Mucosa of stomach (tissue), 1 donor: ENCODE measurements around the gene CFAP61.

Experiments
- H3K27me3 ChIP-seq: one replicate; pipeline ENCODE4 v1.7.0; 2013; ENCODE audit warnings: mild to moderate bottlenecking, low read length; ENCODE audit not compliant: control insufficient read depth, insufficient read depth
- H3K36me3 ChIP-seq: one replicate; pipeline ENCODE4 v1.7.0; 2013; ENCODE audit warnings: low read length; ENCODE audit not compliant: control insufficient read depth, insufficient read depth
- H3K4me1 ChIP-seq: one replicate; pipeline ENCODE4 v1.7.0; 2013; ENCODE audit warnings: mild to moderate bottlenecking, low read length; ENCODE audit not compliant: control insufficient read depth, insufficient read depth
- H3K4me3 ChIP-seq: one replicate; pipeline ENCODE4 v1.7.0; 2013; ENCODE audit warnings: low read length
- H3K9ac ChIP-seq: one replicate; pipeline ENCODE4 v1.7.0; 2013; ENCODE audit warnings: mild to moderate bottlenecking, low read length, moderate library complexity
- H3K9me3 ChIP-seq: one replicate; pipeline ENCODE4 v1.7.0; 2013; ENCODE audit warnings: mild to moderate bottlenecking, low read length, moderate library complexity; ENCODE audit not compliant: control insufficient read depth
- donor health status: Pancreatic carcinoma.

CFAP61 gene

GRCh38 chr20:20038586-20038985 is 13.7 kb upstream of the CFAP61 start:
- H3K9ac ChIP-seq, result no peak overlapping the region
- H3K4me3 ChIP-seq, result no peak overlapping the region
- no peaks in the 10 kb centered on the region for H3K4me1 ChIP-seq
- H3K27me3 ChIP-seq, result no peaks in the 10 kb centered on the region
- H3K36me3 ChIP-seq, result peaks cover 9% of the 10 kb centered on the region
- no peaks in the 10 kb centered on the region for H3K9me3 ChIP-seq

GRCh38 chr20:20039752-20040387 is 12.5 kb upstream of the CFAP61 start:
- no peaks in the 10 kb centered on the region for H3K9me3 ChIP-seq
- H3K9ac ChIP-seq, result no peak overlapping the region
- H3K4me3 ChIP-seq, result no peak overlapping the region
- no peaks in the 10 kb centered on the region for H3K27me3 ChIP-seq
- peaks cover 9% of the 10 kb centered on the region for H3K36me3 ChIP-seq
- H3K4me1 ChIP-seq, result no peaks in the 10 kb centered on the region

GRCh38 chr20:20051767-20052073 is 612 bp upstream of the CFAP61 start:
- H3K9me3 ChIP-seq, result no peaks in the 10 kb centered on the region
- H3K27me3 ChIP-seq, result no peaks in the 10 kb centered on the region
- H3K4me3 ChIP-seq, result peak overlapping the region; percentile 88

GRCh38 chr20:20060234-20060998 is 8.1 kb downstream of the CFAP61 start:
- Histone ChIP-seq H3K9ac (no peak overlapping the region), H3K4me1 (no peaks in the 10 kb centered on the region), H3K9me3 (no peaks in the 10 kb centered on the region), H3K36me3 (no peaks in the 10 kb centered on the region), H3K4me3 (no peak overlapping the region), H3K27me3 (no peaks in the 10 kb centered on the region)

More at GRCh38 chr20:20051767-20052073, 612 bp upstream of the CFAP61 start:
- H3K36me3 ChIP-seq, result no peaks in the 10 kb centered on the region
- no peaks in the 10 kb centered on the region for H3K4me1 ChIP-seq
- peak overlapping the region; percentile 88 for H3K9ac ChIP-seq

- H3K4me3 ChIP-seq, result no peak overlapping the region
- no peak overlapping the region for H3K9ac ChIP-seq
- no peaks in the 10 kb centered on the region for H3K9me3 ChIP-seq
These were observed 11.8 kb downstream of the CFAP61 start for GRCh38 chr20:20063941-20064702.

GRCh38 chr20:20065361-20065760 is 13.0 kb downstream of the CFAP61 start:
- Histone ChIP-seq H3K9me3 (no peaks in the 10 kb centered on the region), H3K36me3 (no peaks in the 10 kb centered on the region), H3K27me3 (no peaks in the 10 kb centered on the region), H3K4me1 (no peaks in the 10 kb centered on the region), H3K9ac (no peak overlapping the region), H3K4me3 (no peak overlapping the region)

More at GRCh38 chr20:20063941-20064702, 11.8 kb downstream of the CFAP61 start:
- Histone ChIP-seq H3K36me3 (no peaks in the 10 kb centered on the region), H3K4me1 (no peaks in the 10 kb centered on the region), H3K27me3 (no peaks in the 10 kb centered on the region)

GRCh38 chr20:20070871-20071726 is 18.8 kb downstream of the CFAP61 start:
- Histone ChIP-seq H3K4me1 (peaks cover 10% of the 10 kb centered on the region), H3K9me3 (no peaks in the 10 kb centered on the region), H3K4me3 (no peak overlapping the region), H3K9ac (no peak overlapping the region), H3K36me3 (no peaks in the 10 kb centered on the region), H3K27me3 (peaks cover 6% of the 10 kb centered on the region)

GRCh38 chr20:20073801-20074371 is 21.6 kb downstream of the CFAP61 start:
- Histone ChIP-seq H3K4me3 (no peak overlapping the region), H3K27me3 (peaks cover 6% of the 10 kb centered on the region), H3K36me3 (no peaks in the 10 kb centered on the region), H3K9me3 (no peaks in the 10 kb centered on the region), H3K4me1 (peaks cover 11% of the 10 kb centered on the region), H3K9ac (no peak overlapping the region)

GRCh38 chr20:20075032-20075431 is 22.7 kb downstream of the CFAP61 start:
- H3K4me3 ChIP-seq, result no peak overlapping the region
- no peak overlapping the region for H3K9ac ChIP-seq
- no peaks in the 10 kb centered on the region for H3K36me3 ChIP-seq
- peaks cover 17% of the 10 kb centered on the region for H3K4me1 ChIP-seq
- H3K9me3 ChIP-seq, result no peaks in the 10 kb centered on the region
- peaks cover 6% of the 10 kb centered on the region for H3K27me3 ChIP-seq

- Histone ChIP-seq H3K36me3 (no peaks in the 10 kb centered on the region), H3K9me3 (no peaks in the 10 kb centered on the region), H3K4me3 (no peak overlapping the region), H3K4me1 (peaks cover 17% of the 10 kb centered on the region), H3K9ac (no peak overlapping the region), H3K27me3 (peaks cover 9% of the 10 kb centered on the region)
These were observed 24.1 kb downstream of the CFAP61 start for GRCh38 chr20:20076297-20077065.

GRCh38 chr20:20078041-20078440 is 25.7 kb downstream of the CFAP61 start:
- peaks cover 10% of the 10 kb centered on the region for H3K27me3 ChIP-seq
- H3K4me1 ChIP-seq, result peaks cover 14% of the 10 kb centered on the region
- H3K4me3 ChIP-seq, result no peak overlapping the region
- H3K9ac ChIP-seq, result no peak overlapping the region
- no peaks in the 10 kb centered on the region for H3K9me3 ChIP-seq
- H3K36me3 ChIP-seq, result no peaks in the 10 kb centered on the region
